Lower leg skin (tissue), 4 donors: ENCODE measurements around the gene SFSWAP. TPM values are rescaled to one million over a fixed set of nuclear protein-coding genes. Genes with fewer than 3 reads are reported as not detected.

Experiments used
- DNase-seq, 2 donors: peaks; one replicate each; pipeline ENCODE4 v3.0.0-alpha.2; 2019; ENCODE audit warnings: low spot score in 2 of 2
- H3K4me3 ChIP-seq: fragments of 200-600 bp; sonication (generic); 2 replicates; pipeline ENCODE4 v1.5.1; 2017; ENCODE audit warnings: mild to moderate bottlenecking, low read depth; ENCODE audit not compliant: poor library complexity, severe bottlenecking
- CTCF ChIP-seq, 3 donors: fragments of 450-650 bp; IDR thresholded peaks; one replicate each; pipeline ENCODE4 v1.5.1; 2016; ENCODE audit warnings: antibody characterized with exemption in 3 of 3, mild to moderate bottlenecking in 3 of 3, moderate library complexity in 2 of 3
- POLR2A ChIP-seq, 2 donors: fragments of 450-650 bp; IDR thresholded peaks; one replicate each; pipeline ENCODE4 v1.6.1; 2016 to 2017; ENCODE audit warnings: antibody characterized with exemption in 2 of 2, mild to moderate bottlenecking in 1 of 2, moderate library complexity in 1 of 2
- WGBS, 2 donors: methylation state at CpG; one replicate each; pipeline ENCODE4 v1.1.5; 2018; 5-methylcytosine and 5-hydroxymethylcytosine counted together
- intact Hi-C: fragments of 100-400 bp; cut with DNase I; formaldehyde crosslinking; loops from one replicate; pipeline ENCODE4 v1.15.0; 2023; ENCODE audit warnings: low total_unique reads
- total RNA-seq, 4 donors: library from RNA; depleted of rRNA; stranded (reverse); fragments of >200 nt; gene quantifications; one replicate each; pipeline ENCODE4 v1.1.0, GENCODE V29; 2016

Gene SFSWAP
- total RNA-seq, 4 donors from 2014 or later: 31.0 to 56.3 (median 38.5) TPM

GRCh38 chr12:131818821-131819585, 108.1 kb downstream of the SFSWAP start:
- no peak for TF ChIP-seq CTCF (IDR thresholded peaks at IDR 0.05)
- no peak for TF ChIP-seq POLR2A (IDR thresholded peaks at IDR 0.05)
- intact Hi-C loops: no loop called here
- peak; percentile 73 to 92 for DNase-seq
- WGBS, 2 donors: 75 to 77% methylated on average over 30 of the region's 30 CpGs
- no peak overlapping the region for H3K4me3 ChIP-seq

- 86 to 96% methylated on average over 6 of the region's 6 CpGs for WGBS, 2 donors
These were observed 113.6 kb downstream of the SFSWAP start for GRCh38 chr12:131824450-131824849.

GRCh38 chr12:131825146-131825892, 114.4 kb downstream of the SFSWAP start:
- TF ChIP-seq CTCF (IDR thresholded peaks at IDR 0.05) (no peak), POLR2A (IDR thresholded peaks at IDR 0.05) (no peak)
- DNase-seq: no peak
- WGBS, 2 donors: 58 to 59% methylated on average over 13 to 15 of the region's 18 CpGs
- H3K4me3 ChIP-seq: no peak overlapping the region
- intact Hi-C loops: no loop called here

More at GRCh38 chr12:131824450-131824849, 113.6 kb downstream of the SFSWAP start:
- DNase-seq: no peak
- TF ChIP-seq CTCF (IDR thresholded peaks at IDR 0.05) (no peak), POLR2A (IDR thresholded peaks at IDR 0.05) (no peak)
- H3K4me3 ChIP-seq: no peak overlapping the region
- intact Hi-C loops: no loop called here

DNA sequence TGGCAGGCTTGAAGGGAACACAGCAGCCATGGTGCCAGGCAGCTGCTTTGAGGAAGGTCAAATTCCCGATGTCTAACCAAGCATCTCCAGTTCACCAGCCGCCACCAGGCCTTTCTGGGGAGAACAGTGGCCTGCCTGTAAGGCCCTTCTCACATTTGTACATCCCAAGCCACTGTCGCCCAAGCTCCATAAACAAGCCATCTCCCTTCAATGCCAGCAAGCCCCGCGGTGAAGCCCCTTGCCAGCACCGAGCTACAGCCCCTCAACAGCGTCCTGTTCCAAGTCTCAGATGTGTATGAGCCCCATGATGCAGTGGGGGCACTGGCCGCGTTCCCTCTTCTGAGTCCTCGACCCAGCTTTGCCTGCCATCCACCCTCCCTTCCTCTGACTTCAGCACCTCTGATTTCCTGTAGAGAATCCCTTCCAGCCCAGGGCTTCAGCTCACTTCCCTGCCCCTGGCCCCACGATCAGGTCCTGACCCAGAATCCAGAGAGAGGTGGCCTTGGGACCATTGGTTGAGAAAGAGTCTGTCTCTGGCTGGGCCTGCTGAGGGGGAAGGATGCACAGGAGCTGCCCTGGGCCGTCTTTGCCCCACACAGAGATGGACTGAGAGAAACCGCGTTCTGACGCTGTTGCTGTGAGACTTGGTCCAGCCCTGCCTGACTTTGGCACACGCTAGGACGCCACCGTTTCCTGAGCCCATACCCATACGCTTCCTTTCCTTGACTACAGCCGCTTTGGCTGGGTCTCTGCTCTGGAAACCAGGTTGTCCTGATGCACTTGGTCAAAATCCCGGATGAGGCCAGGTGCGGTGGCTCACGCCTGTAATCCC, 115.4 kb downstream of the SFSWAP start:
- 74 to 79% methylated on average over 23 of the region's 23 CpGs for WGBS, 2 donors
- intact Hi-C loops: no loop called here
- H3K4me3 ChIP-seq: no peak overlapping the region
- no peak for DNase-seq
- TF ChIP-seq CTCF (IDR thresholded peaks at IDR 0.05) (no peak), POLR2A (IDR thresholded peaks at IDR 0.05) (no peak)

GRCh38 chr12:131827961-131828534, 117.2 kb downstream of the SFSWAP start, which contains the start of gene MMP17:
TSS of gene MMP17 (plus strand) at chr12:131828393. CDS start at chr12:131828495, 102 bp downstream.
- intact Hi-C loops: no loop called here
- peak in 1 of 2 donors; percentile 90 for DNase-seq
- WGBS, 2 donors: 1 to 6% methylated on average over 3 to 50 of the region's 86 CpGs
- no peak for TF ChIP-seq CTCF (IDR thresholded peaks at IDR 0.05)
- TF ChIP-seq POLR2A (IDR thresholded peaks at IDR 0.05): no peak
- peak within 1 kb of the TSS; percentile 35 for H3K4me3 ChIP-seq
